RWPE1 (cell line): ENCODE results near the gene KLF13.

Experiments used
- CTCF ChIA-PET: fragments of 350-600 bp; sonication (Branson Sonifier 250); formaldehyde crosslinking; extraction: SDS; loops from one replicate; lab custom pipeline; 2021; lab: Yijun Ruan, JAX
- POLR2A ChIA-PET: fragments of 400-600 bp; formaldehyde crosslinking; extraction: SDS; loops from one replicate; lab custom pipeline; 2020; ENCODE audit warnings: antibody characterized with exemption; ENCODE audit not compliant: low non-redundant PET; lab: Yijun Ruan, JAX
- DNase-seq: peaks from one replicate; pipeline ENCODE4 v3.0.0; 2012; ENCODE audit warnings: low spot score
- H3K27ac ChIP-seq: fragments of 450-650 bp; 2 replicates; pipeline ENCODE4 v1.5.1; 2017
- CTCF ChIP-seq: fragments of 450-650 bp; conservative IDR thresholded peaks from 2 replicates; pipeline ENCODE4 v1.5.1; 2017; ENCODE audit warnings: low read depth, mild to moderate bottlenecking

Gene KLF13

GRCh38 chr15:31377030-31377429 is 50.4 kb downstream of the KLF13 start:
- no peak for TF ChIP-seq CTCF
- ChIA-PET POLR2A (no interaction called here), CTCF (interaction anchor here (0.6 kb wide), 1 partner anchor 48 kb away, joined by 4 read pairs; no protein-coding TSS in a partner anchor)
- H3K27ac ChIP-seq = peak overlapping the region; percentile 53
- DNase-seq = no peak

GRCh38 chr15:31378363-31378903 is 51.8 kb downstream of the KLF13 start:
- POLR2A ChIA-PET = no interaction called here
- no peak for DNase-seq
- peak overlapping the region; percentile 54 for H3K27ac ChIP-seq
- CTCF ChIA-PET = no interaction called here
- no peak for TF ChIP-seq CTCF

- no peak for DNase-seq
- POLR2A ChIA-PET = no interaction called here
- H3K27ac ChIP-seq = peak overlapping the region; percentile 54
- TF ChIP-seq CTCF = no peak
- CTCF ChIA-PET = no interaction called here
These were observed 52.4 kb downstream of the KLF13 start for GRCh38 chr15:31379042-31379441.

GRCh38 chr15:31379577-31379976 is 52.9 kb downstream of the KLF13 start:
- DNase-seq = no peak
- CTCF ChIA-PET = no interaction called here
- peak overlapping the region; percentile 64 for H3K27ac ChIP-seq
- POLR2A ChIA-PET = no interaction called here
- TF ChIP-seq CTCF = no peak

GRCh38 chr15:31381801-31382712 is 55.4 kb downstream of the KLF13 start:
- ChIA-PET POLR2A (no interaction called here), CTCF (no interaction called here)
- H3K27ac ChIP-seq = peak overlapping the region; percentile 64
- no peak for TF ChIP-seq CTCF
- no peak for DNase-seq

- peak overlapping the region; percentile 64 for H3K27ac ChIP-seq
- TF ChIP-seq CTCF = no peak
- POLR2A ChIA-PET = no interaction called here
- no peak for DNase-seq
- CTCF ChIA-PET = no interaction called here
These were observed 56.0 kb downstream of the KLF13 start for GRCh38 chr15:31382713-31383045.
